Measurements from ENCODE around the gene PTPA. TPM values are rescaled to one million over a fixed set of nuclear protein-coding genes. Genes with fewer than 3 reads are reported as not detected.

PTPA gene
- total and polyA plus RNA-seq, 9 of the 15 experiments (the other 6 are each of a cell fraction or from before 2014, with no cell fraction given): 1.7 to 121 (median 72.6) TPM

DNA sequence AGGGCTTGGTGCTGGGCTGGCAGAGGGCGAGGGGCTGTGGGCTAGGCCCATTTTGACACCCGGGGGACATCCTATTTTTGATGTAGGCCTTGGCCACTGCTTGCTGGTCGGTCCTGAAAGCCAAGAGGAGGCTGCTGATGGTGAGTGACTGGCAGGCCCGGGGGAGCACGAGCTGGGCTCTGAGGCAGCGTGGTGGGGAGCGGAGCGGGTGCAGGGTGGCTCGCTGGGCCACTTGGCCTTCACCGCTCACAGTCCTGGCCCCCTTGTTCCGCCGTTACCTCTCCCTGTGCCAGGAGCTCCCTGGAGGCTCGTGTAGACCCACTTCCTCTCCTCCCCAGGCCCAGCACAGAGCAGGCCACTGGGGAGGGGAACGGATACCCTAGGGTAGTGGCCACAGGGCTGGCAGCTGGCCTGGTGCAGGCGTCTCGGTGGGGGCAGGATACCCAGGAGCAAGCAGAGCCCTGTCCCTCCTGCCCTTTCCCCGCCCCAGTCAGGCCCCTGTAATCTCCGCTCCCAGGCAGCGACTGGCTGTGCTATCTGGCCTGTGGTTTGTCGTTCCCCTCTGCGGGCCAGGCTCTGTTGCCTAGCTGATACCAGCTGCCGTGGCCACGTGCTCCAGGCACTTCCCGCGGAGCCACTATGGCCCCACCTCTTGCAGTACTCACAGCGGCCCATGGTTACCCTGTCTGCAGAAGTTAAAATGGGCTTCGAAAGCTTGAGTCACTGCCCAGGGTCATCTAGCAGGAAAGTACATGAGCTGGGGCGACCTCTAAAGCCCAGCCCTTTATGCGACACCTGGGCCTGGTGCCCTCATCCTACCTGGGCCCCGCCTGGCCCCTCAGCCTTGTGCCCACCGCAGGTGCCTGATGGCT lies 42.0 kb upstream of the PTPA start (continued):
- TF ChIP-seq FOXJ2 (tag; IDR thresholded peaks at IDR 0.05): no peak
- TF ChIP-seq DNMT1 (IDR thresholded peaks at IDR 0.05): no peak
- TF ChIP-seq, protein P1, sequence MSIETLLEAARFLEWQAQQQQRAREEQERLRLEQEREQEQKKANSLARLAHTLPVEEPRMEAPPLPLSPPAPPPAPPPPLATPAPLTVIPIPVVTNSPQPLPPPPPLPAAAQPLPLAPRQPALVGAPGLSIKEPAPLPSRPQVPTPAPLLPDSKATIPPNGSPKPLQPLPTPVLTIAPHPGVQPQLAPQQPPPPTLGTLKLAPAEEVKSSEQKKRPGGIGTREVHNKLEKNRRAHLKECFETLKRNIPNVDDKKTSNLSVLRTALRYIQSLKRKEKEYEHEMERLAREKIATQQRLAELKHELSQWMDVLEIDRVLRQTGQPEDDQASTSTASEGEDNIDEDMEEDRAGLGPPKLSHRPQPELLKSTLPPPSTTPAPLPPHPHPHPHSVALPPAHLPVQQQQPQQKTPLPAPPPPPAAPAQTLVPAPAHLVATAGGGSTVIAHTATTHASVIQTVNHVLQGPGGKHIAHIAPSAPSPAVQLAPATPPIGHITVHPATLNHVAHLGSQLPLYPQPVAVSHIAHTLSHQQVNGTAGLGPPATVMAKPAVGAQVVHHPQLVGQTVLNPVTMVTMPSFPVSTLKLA (conservative IDR thresholded peaks at IDR 0.05): peak; percentile 97 to 98
- TF ChIP-seq GTF2F1 (IDR thresholded peaks at IDR 0.05; ENCODE audit: low read depth, low read length): peak; percentile 60; the same call in 1 of the 2 replicates
- no peak; the same call in 1 of the 2 replicates for TF ChIP-seq PHF8 (IDR thresholded peaks at IDR 0.05; ENCODE audit: borderline replicate concordance, low read length)
- TF ChIP-seq SIN3A (IDR thresholded peaks at IDR 0.05; ENCODE audit: borderline replicate concordance in 2 of 2, control insufficient read depth in 1 of 2, low read depth in 2 of 2, low read length in 2 of 2): peak in 1 of 2 experiments; percentile 35; a peak in 1 of 4 replicates
- TF ChIP-seq MTF1 (CRISPR knock-in tag; IDR thresholded peaks at IDR 0.05; ENCODE audit: borderline replicate concordance): no peak
- TF ChIP-seq BRD4 (IDR thresholded peaks at IDR 0.05): peak; percentile 61; the same call in 1 of the 2 replicates
- no peak; a peak in 2 of 4 replicates for TF ChIP-seq FOXA3 (CRISPR knock-in tag; conservative IDR thresholded peaks at IDR 0.05 in 1 of 2, IDR thresholded peaks at IDR 0.05 in 1 of 2)
- no peak for TF ChIP-seq NFATC3 (IDR thresholded peaks at IDR 0.05)
- TF ChIP-seq MCM7 (IDR thresholded peaks at IDR 0.05): no peak
- TF ChIP-seq, protein P2, sequence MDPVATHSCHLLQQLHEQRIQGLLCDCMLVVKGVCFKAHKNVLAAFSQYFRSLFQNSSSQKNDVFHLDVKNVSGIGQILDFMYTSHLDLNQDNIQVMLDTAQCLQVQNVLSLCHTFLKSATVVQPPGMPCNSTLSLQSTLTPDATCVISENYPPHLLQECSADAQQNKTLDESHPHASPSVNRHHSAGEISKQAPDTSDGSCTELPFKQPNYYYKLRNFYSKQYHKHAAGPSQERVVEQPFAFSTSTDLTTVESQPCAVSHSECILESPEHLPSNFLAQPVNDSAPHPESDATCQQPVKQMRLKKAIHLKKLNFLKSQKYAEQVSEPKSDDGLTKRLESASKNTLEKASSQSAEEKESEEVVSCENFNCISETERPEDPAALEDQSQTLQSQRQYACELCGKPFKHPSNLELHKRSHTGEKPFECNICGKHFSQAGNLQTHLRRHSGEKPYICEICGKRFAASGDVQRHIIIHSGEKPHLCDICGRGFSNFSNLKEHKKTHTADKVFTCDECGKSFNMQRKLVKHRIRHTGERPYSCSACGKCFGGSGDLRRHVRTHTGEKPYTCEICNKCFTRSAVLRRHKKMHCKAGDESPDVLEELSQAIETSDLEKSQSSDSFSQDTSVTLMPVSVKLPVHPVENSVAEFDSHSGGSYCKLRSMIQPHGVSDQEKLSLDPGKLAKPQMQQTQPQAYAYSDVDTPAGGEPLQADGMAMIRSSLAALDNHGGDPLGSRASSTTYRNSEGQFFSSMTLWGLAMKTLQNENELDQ (CRISPR knock-in tag; IDR thresholded peaks at IDR 0.05; ENCODE audit: borderline replicate concordance): no peak
- peak; percentile 100 for TF ChIP-seq GATA2 (CRISPR knock-in tag; IDR thresholded peaks at IDR 0.05)
- TF ChIP-seq HMGN3 (IDR thresholded peaks at IDR 0.05; ENCODE audit: borderline replicate concordance, extremely low read depth, insufficient read length, low read depth, low read length): peak; percentile 100
- no peak for TF ChIP-seq KDM2B (CRISPR knock-in tag; IDR thresholded peaks at IDR 0.05)
- TF ChIP-seq, protein P3, sequence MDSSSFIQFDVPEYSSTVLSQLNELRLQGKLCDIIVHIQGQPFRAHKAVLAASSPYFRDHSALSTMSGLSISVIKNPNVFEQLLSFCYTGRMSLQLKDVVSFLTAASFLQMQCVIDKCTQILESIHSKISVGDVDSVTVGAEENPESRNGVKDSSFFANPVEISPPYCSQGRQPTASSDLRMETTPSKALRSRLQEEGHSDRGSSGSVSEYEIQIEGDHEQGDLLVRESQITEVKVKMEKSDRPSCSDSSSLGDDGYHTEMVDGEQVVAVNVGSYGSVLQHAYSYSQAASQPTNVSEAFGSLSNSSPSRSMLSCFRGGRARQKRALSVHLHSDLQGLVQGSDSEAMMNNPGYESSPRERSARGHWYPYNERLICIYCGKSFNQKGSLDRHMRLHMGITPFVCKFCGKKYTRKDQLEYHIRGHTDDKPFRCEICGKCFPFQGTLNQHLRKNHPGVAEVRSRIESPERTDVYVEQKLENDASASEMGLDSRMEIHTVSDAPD (CRISPR knock-in tag; IDR thresholded peaks at IDR 0.05): no peak
- TF ChIP-seq KLF6 (CRISPR knock-in tag; IDR thresholded peaks at IDR 0.05; ENCODE audit: borderline replicate concordance): peak; percentile 73; the same call in 1 of the 2 replicates
- TF ChIP-seq STAG1 (CRISPR knock-in tag; IDR thresholded peaks at IDR 0.05; ENCODE audit: borderline replicate concordance): no peak
- no peak for TF ChIP-seq U2AF2 (optimal IDR thresholded peaks at IDR 0.05; ENCODE audit: low read depth, low read length)
